ENCODE data around the gene AHCY. TPM values are rescaled to one million over a fixed set of nuclear protein-coding genes. Genes with fewer than 3 reads are reported as not detected.
"Not testable (repeated sequence)": the region's sequence is repeated elsewhere in the genome, so short reads cannot be mapped to it uniquely, and the experiment has no call there.

The AHCY gene
- total RNA-seq, 4 donors from 2014 or later, result 53.8 to 82.7 (median 73.3) TPM

GRCh38 chr20:34294563-34294962, 8.6 kb downstream of the AHCY start:
- TF ChIP-seq CTCF (IDR thresholded peaks at IDR 0.05), result no peak
- TF ChIP-seq POLR2A (IDR thresholded peaks at IDR 0.05), result no peak
- H3K4me1 ChIP-seq, result no peaks in the 10 kb centered on the region
- H3K36me3 ChIP-seq, result no peaks in the 10 kb centered on the region
- H3K4me3 ChIP-seq, result no peak overlapping the region
- no peaks in the 10 kb centered on the region for H3K9me3 ChIP-seq
- no peaks in the 10 kb centered on the region for H3K27me3 ChIP-seq
- no peak overlapping the region for H3K27ac ChIP-seq
- DNase-seq, result no peak
- intact Hi-C loops (cut with DNase I; ENCODE audit: low total_unique reads), result no loop called here

- H3K36me3 ChIP-seq, result no peaks in the 10 kb centered on the region
- no peak for DNase-seq
Measured at GRCh38 chr20:34293589-34293988, 9.6 kb downstream of the AHCY start.

GRCh38 chr20:34293119-34293518, 10.0 kb downstream of the AHCY start:
- no peaks in the 10 kb centered on the region for H3K27me3 ChIP-seq
- H3K27ac ChIP-seq, result no peak overlapping the region
- H3K9me3 ChIP-seq, result no peaks in the 10 kb centered on the region
- no peaks in the 10 kb centered on the region for H3K36me3 ChIP-seq
- no peak for TF ChIP-seq CTCF (IDR thresholded peaks at IDR 0.05)
- no peak for TF ChIP-seq POLR2A (IDR thresholded peaks at IDR 0.05)
- DNase-seq, result no peak
- H3K4me3 ChIP-seq, result no peak overlapping the region
- intact Hi-C loops (cut with DNase I; ENCODE audit: low total_unique reads), result no loop called here
- H3K4me1 ChIP-seq, result no peaks in the 10 kb centered on the region

More at GRCh38 chr20:34293589-34293988, 9.6 kb downstream of the AHCY start:
- H3K27ac ChIP-seq, result no peak overlapping the region
- H3K4me1 ChIP-seq, result no peaks in the 10 kb centered on the region
- TF ChIP-seq CTCF (IDR thresholded peaks at IDR 0.05), result no peak
- no peak for TF ChIP-seq POLR2A (IDR thresholded peaks at IDR 0.05)
- no peaks in the 10 kb centered on the region for H3K27me3 ChIP-seq
- intact Hi-C loops (cut with DNase I; ENCODE audit: low total_unique reads), result no loop called here
- no peaks in the 10 kb centered on the region for H3K9me3 ChIP-seq
- H3K4me3 ChIP-seq, result no peak overlapping the region

GRCh38 chr20:34292496-34292895, 10.7 kb downstream of the AHCY start:
- no peak overlapping the region for H3K4me3 ChIP-seq
- intact Hi-C loops (cut with DNase I; ENCODE audit: low total_unique reads), result no loop called here
- TF ChIP-seq CTCF (IDR thresholded peaks at IDR 0.05), result no peak
- TF ChIP-seq POLR2A (IDR thresholded peaks at IDR 0.05), result no peak
- no peak for DNase-seq
- no peaks in the 10 kb centered on the region for H3K4me1 ChIP-seq
- H3K36me3 ChIP-seq, result no peaks in the 10 kb centered on the region
- H3K27ac ChIP-seq, result no peak overlapping the region
- no peaks in the 10 kb centered on the region for H3K9me3 ChIP-seq
- no peaks in the 10 kb centered on the region for H3K27me3 ChIP-seq

- intact Hi-C loops (cut with DNase I; ENCODE audit: low total_unique reads), result no loop called here
- no peak for TF ChIP-seq CTCF (IDR thresholded peaks at IDR 0.05)
- no peak for TF ChIP-seq POLR2A (IDR thresholded peaks at IDR 0.05)
- Histone ChIP-seq H3K4me3 (no peak overlapping the region), H3K9me3 (no peaks in the 10 kb centered on the region), H3K36me3 (no peaks in the 10 kb centered on the region), H3K27ac (no peak overlapping the region), H3K27me3 (no peaks in the 10 kb centered on the region), H3K4me1 (no peaks in the 10 kb centered on the region)
- no peak for DNase-seq
Measured at GRCh38 chr20:34290471-34290870, 12.7 kb downstream of the AHCY start.

- not testable (repeated sequence) for DNase-seq, H3K27me3 ChIP-seq, H3K36me3 ChIP-seq
Measured at GRCh38 chr20:34287500-34287899, 15.7 kb downstream of the AHCY start.

More at GRCh38 chr20:34287500-34287899, 15.7 kb downstream of the AHCY start:
- H3K4me3 ChIP-seq; H3K4me1 ChIP-seq; H3K27ac ChIP-seq; H3K9me3 ChIP-seq; intact Hi-C loops (cut with DNase I; ENCODE audit: low total_unique reads): not testable (repeated sequence)

Data from uterus (tissue), 4 donors.